ENCODE results near the gene FAM76A.

- TF ChIP-seq POLR2A (IDR thresholded peaks at IDR 0.05; ENCODE audit: low read depth, low read length) (no peak), SPI1 (IDR thresholded peaks at IDR 0.05; ENCODE audit: low read depth, low read length) (no peak)
Measured at GRCh38 chr1:27755286-27755685, 29.5 kb downstream of the FAM76A start.

Data from GM12891 (cell line).